Neural cell (in vitro differentiated cells): ENCODE results near the gene RORC. TPM values are rescaled to one million over a fixed set of nuclear protein-coding genes. Genes with fewer than 3 reads are reported as not detected.

Source experiments
- H2AFZ ChIP-seq: fragments of 200-600, 300-800 bp; sonication (generic), shearing (Covaris generic); 2 replicates; pipeline ENCODE4 v1.6.0; 2014; ENCODE audit warnings: low read depth, mild to moderate bottlenecking, antibody characterized with exemption, low read length, moderate library complexity
- H3F3A ChIP-seq: fragments of 200-600 bp; shearing (Covaris generic); 2 replicates; pipeline ENCODE4 v1.6.1; 2016; ENCODE audit warnings: mild to moderate bottlenecking, moderate library complexity, mixed read lengths, antibody characterized with exemption, low read length; ENCODE audit not compliant: insufficient read depth, poor library complexity, severe bottlenecking
- H3K27ac ChIP-seq: fragments of 200-600, 300-800 bp; sonication (generic), shearing (Covaris generic); 2 replicates; pipeline ENCODE4 v1.5.1; 2014; ENCODE audit warnings: mild to moderate bottlenecking, low read length, moderate library complexity
- H3K27me3 ChIP-seq: fragments of 300-800, 200-600 bp; sonication (generic), shearing (Covaris generic); 2 replicates; pipeline ENCODE4 v1.6.0; 2014; ENCODE audit warnings: mild to moderate bottlenecking, low read depth, low read length, moderate library complexity; ENCODE audit not compliant: insufficient read depth
- H3K36me3 ChIP-seq: fragments of 300-800, 200-600 bp; sonication (generic), shearing (Covaris generic); 2 replicates; pipeline ENCODE4 v1.5.1; 2014; ENCODE audit warnings: mild to moderate bottlenecking, antibody characterized with exemption, low read length, moderate library complexity; ENCODE audit not compliant: insufficient read depth
- H3K4me2 ChIP-seq: fragments of 300-800, 200-600 bp; sonication (generic), shearing (Covaris generic); 2 replicates; pipeline ENCODE4 v1.6.0; 2014; ENCODE audit warnings: mild to moderate bottlenecking, low read length
- H3K4me3 ChIP-seq: fragments of 300-800, 200-600 bp; sonication (generic), shearing (Covaris generic); 2 replicates; pipeline ENCODE4 v1.5.1; 2014; ENCODE audit warnings: mild to moderate bottlenecking, low read length, moderate library complexity
- H3K79me2 ChIP-seq: fragments of 200-600 bp; shearing (Covaris generic); replicated peaks from 2 replicates; pipeline ENCODE4 v1.6.0; 2014; ENCODE audit warnings: mild to moderate bottlenecking, low read length, moderate library complexity; ENCODE audit not compliant: insufficient read depth
- H3K9ac ChIP-seq: fragments of 300-800, 200-600 bp; sonication (generic), shearing (Covaris generic); 2 replicates; pipeline ENCODE4 v1.6.1; 2016; ENCODE audit warnings: mild to moderate bottlenecking, low read length, mixed read lengths
- H3K9me2 ChIP-seq: fragments of 200-600 bp; shearing (Covaris generic); 2 replicates; pipeline ENCODE4 v1.6.1; 2016; ENCODE audit warnings: mild to moderate bottlenecking, low read length, mixed read lengths; ENCODE audit not compliant: insufficient read depth
- H3K9me3 ChIP-seq: fragments of 200-600, 300-800 bp; sonication (generic), shearing (Covaris generic); 2 replicates; pipeline ENCODE4 v1.6.1; 2016; ENCODE audit warnings: mild to moderate bottlenecking, mixed run types, low read length, moderate library complexity, mixed read lengths
- H4K20me1 ChIP-seq: fragments of 200-600 bp; shearing (Covaris generic); 2 replicates; pipeline ENCODE4 v1.6.1; 2016; ENCODE audit warnings: mild to moderate bottlenecking, mixed run types; ENCODE audit not compliant: insufficient read depth
- CTCF ChIP-seq: fragments of 450-650 bp; IDR thresholded peaks from 2 replicates; pipeline ENCODE4 v1.5.1; 2014; ENCODE audit warnings: antibody characterized with exemption, mild to moderate bottlenecking, moderate library complexity; ENCODE audit not compliant: poor library complexity, severe bottlenecking
- EZH2 ChIP-seq: fragments of 200-600, 300-800 bp; shearing (Covaris generic), sonication (generic); IDR thresholded peaks from 2 replicates; pipeline ENCODE4 v1.6.1; 2014; ENCODE audit warnings: antibody characterized with exemption, low read length, borderline replicate concordance, mild to moderate bottlenecking; ENCODE audit not compliant: insufficient read depth, poor library complexity, severe bottlenecking
- MXI1 ChIP-seq: fragments of 450-650 bp; conservative IDR thresholded peaks from 2 replicates; pipeline ENCODE4 v1.6.1; 2014; ENCODE audit warnings: antibody characterized with exemption, mild to moderate bottlenecking; ENCODE audit not compliant: poor library complexity, severe bottlenecking
- RAD21 ChIP-seq: fragments of 450-650 bp; conservative IDR thresholded peaks from 2 replicates; pipeline ENCODE4 v1.6.1; 2014; ENCODE audit warnings: antibody characterized with exemption, mild to moderate bottlenecking, moderate library complexity
- REST ChIP-seq: IDR thresholded peaks from 2 replicates; pipeline ENCODE4 v1.6.1; 2012; ENCODE audit warnings: borderline replicate concordance
- SMC3 ChIP-seq: fragments of 450-650 bp; conservative IDR thresholded peaks from 2 replicates; pipeline ENCODE4 v1.6.1; 2014; ENCODE audit warnings: antibody characterized with exemption, mild to moderate bottlenecking, moderate library complexity; ENCODE audit not compliant: poor library complexity
- TAF1 ChIP-seq: IDR thresholded peaks from 2 replicates; pipeline ENCODE4 v1.6.1; 2012; ENCODE audit warnings: low read depth
- polyA plus RNA-seq: library from polyadenylated mRNA; depleted of rRNA; stranded (reverse); fragments of >200 nt; gene quantifications from 2 replicates; pipeline ENCODE4 v1.2.3, GENCODE V29; 2014

The RORC gene
- polyA plus RNA-seq, 1 donor from 2014 or later: 0.45 TPM

GRCh38 chr1:151846062-151846568 lies 14.5 kb upstream of the RORC start:
- Histone ChIP-seq H4K20me1 (no peaks in the 10 kb centered on the region), H3F3A (no peaks in the 10 kb centered on the region), H3K27ac (no peak overlapping the region), H3K4me2 (no peak overlapping the region), H3K27me3 (peaks cover 2% of the 10 kb centered on the region), H3K36me3 (no peaks in the 10 kb centered on the region), H2AFZ (no peak overlapping the region), H3K9ac (no peak overlapping the region), H3K9me2 (no peaks in the 10 kb centered on the region), H3K9me3 (no peaks in the 10 kb centered on the region), H3K4me3 (no peak overlapping the region), H3K79me2 (no peaks in the 10 kb centered on the region)
- TF ChIP-seq RAD21 (no peak), TAF1 (no peak), SMC3 (no peak), CTCF (no peak)

GRCh38 chr1:151843398-151843797 lies 11.8 kb upstream of the RORC start:
- no peaks in the 10 kb centered on the region for H3K36me3 ChIP-seq
- H3K27me3 ChIP-seq: peaks cover 29% of the 10 kb centered on the region
- H4K20me1 ChIP-seq: no peaks in the 10 kb centered on the region
- H3F3A ChIP-seq: no peaks in the 10 kb centered on the region
- H3K9me2 ChIP-seq: no peaks in the 10 kb centered on the region
- no peak overlapping the region for H3K4me2 ChIP-seq
- TF ChIP-seq CTCF: no peak
- no peak for TF ChIP-seq SMC3
- no peak for TF ChIP-seq TAF1
- H3K27ac ChIP-seq: no peak overlapping the region
- H3K9me3 ChIP-seq: no peaks in the 10 kb centered on the region
- H3K79me2 ChIP-seq: no peaks in the 10 kb centered on the region
- no peak overlapping the region for H2AFZ ChIP-seq
- no peak overlapping the region for H3K4me3 ChIP-seq
- no peak overlapping the region for H3K9ac ChIP-seq

GRCh38 chr1:151841141-151841540 lies 9.5 kb upstream of the RORC start:
- H3K9me3 ChIP-seq: no peaks in the 10 kb centered on the region
- no peaks in the 10 kb centered on the region for H3K36me3 ChIP-seq
- H2AFZ ChIP-seq: no peak overlapping the region
- H4K20me1 ChIP-seq: no peaks in the 10 kb centered on the region
- H3K79me2 ChIP-seq: no peaks in the 10 kb centered on the region
- H3K27me3 ChIP-seq: peaks cover 51% of the 10 kb centered on the region
- no peaks in the 10 kb centered on the region for H3K9me2 ChIP-seq
- no peaks in the 10 kb centered on the region for H3F3A ChIP-seq
- H3K27ac ChIP-seq: no peak overlapping the region
- TF ChIP-seq MXI1 (no peak), RAD21 (no peak), EZH2 (no peak), TAF1 (no peak), CTCF (no peak), REST (no peak)
- no peak overlapping the region for H3K4me2 ChIP-seq
- no peak overlapping the region for H3K9ac ChIP-seq
- no peak overlapping the region for H3K4me3 ChIP-seq
